HG02759 (cell line): ENCODE data around the gene ZNF791.
"Not testable (repeated sequence)": the region's sequence is repeated elsewhere in the genome, so short reads cannot be mapped to it uniquely, and the experiment has no call there.

Experiments used
- ATAC-seq: cut with Tn5 transposase; IDR thresholded peaks from one replicate; pipeline ENCODE4 v1.9.1; 2021; ENCODE audit warnings: mild to moderate bottlenecking, moderate library complexity; ENCODE audit not compliant: unreplicated experiment

Gene ZNF791

GRCh38 chr19:12665671-12666264 lies 55.0 kb downstream of the ZNF791 start:
- ATAC-seq, result no peak

GRCh38 chr19:12666265-12667048 lies 55.7 kb downstream of the ZNF791 start, which contains the start of the genes MAN2B1 and WDR83:
MAN2B1 (minus strand) TSS chr19:12666742; CDS start chr19:12666701, 41 bp downstream.
WDR83 (plus strand) TSS chr19:12666807; CDS start chr19:12669791, 2,984 bp downstream.
- ATAC-seq, result peak; percentile 61

- no peak for ATAC-seq
Measured at GRCh38 chr19:12667731-12668302, 57.1 kb downstream of the ZNF791 start.

GRCh38 chr19:12668346-12668745 lies 57.6 kb downstream of the ZNF791 start:
- no peak for ATAC-seq

- peak; percentile 10 for ATAC-seq
Measured at GRCh38 chr19:12668932-12669269, 58.2 kb downstream of the ZNF791 start.

- ATAC-seq, result peak; percentile 48
Measured at GRCh38 chr19:12669270-12670158, 58.8 kb downstream of the ZNF791 start.

- ATAC-seq, result no peak
Measured at GRCh38 chr19:12670159-12670928, 59.6 kb downstream of the ZNF791 start.

- ATAC-seq, result no peak
Measured at GRCh38 chr19:12672744-12673143, 62.0 kb downstream of the ZNF791 start.

GRCh38 chr19:12675399-12675798 lies 64.7 kb downstream of the ZNF791 start:
- no peak for ATAC-seq

GRCh38 chr19:12675940-12676339 lies 65.2 kb downstream of the ZNF791 start:
- no peak for ATAC-seq

GRCh38 chr19:12676384-12676792 lies 65.7 kb downstream of the ZNF791 start:
- no peak for ATAC-seq

GRCh38 chr19:12676928-12677327 lies 66.2 kb downstream of the ZNF791 start:
- no peak for ATAC-seq

GRCh38 chr19:12678039-12678438 lies 67.3 kb downstream of the ZNF791 start:
- not testable (repeated sequence) for ATAC-seq

GRCh38 chr19:12680034-12680433 lies 69.3 kb downstream of the ZNF791 start:
- ATAC-seq, result no peak

GRCh38 chr19:12681074-12681987 lies 70.6 kb downstream of the ZNF791 start, which contains the start of gene DHPS:
DHPS (minus strand) TSS chr19:12681880; CDS start chr19:12681766, 114 bp downstream.
- ATAC-seq, result peak; percentile 82
